Hepatocyte (in vitro differentiated cells): ENCODE data around the gene NCOR1. TPM values are rescaled to one million over a fixed set of nuclear protein-coding genes. Genes with fewer than 3 reads are reported as not detected.

Source experiments
- DNase-seq: peaks from one replicate; pipeline ENCODE4 v3.0.0-alpha.2; 2016; ENCODE audit warnings: low spot score
- H2AFZ ChIP-seq: fragments of 200-600 bp; sonication (generic); 2 replicates; pipeline ENCODE4 v1.6.0; 2016; ENCODE audit warnings: antibody characterized with exemption, mild to moderate bottlenecking
- H3K27ac ChIP-seq: fragments of 200-600 bp; sonication (generic); 2 replicates; pipeline ENCODE4 v1.5.1; 2016; ENCODE audit warnings: mild to moderate bottlenecking
- H3K27me3 ChIP-seq: fragments of 200-600 bp; sonication (generic); 2 replicates; pipeline ENCODE4 v1.6.1; 2016
- H3K36me3 ChIP-seq: fragments of 200-600 bp; sonication (generic); replicated peaks from 2 replicates; pipeline ENCODE4 v1.5.1; 2016; ENCODE audit warnings: low read depth; ENCODE audit not compliant: insufficient read depth
- H3K4me1 ChIP-seq: fragments of 200-600 bp; sonication (generic); 2 replicates; pipeline ENCODE4 v1.5.1; 2016; ENCODE audit warnings: mild to moderate bottlenecking, moderate library complexity; ENCODE audit not compliant: insufficient read depth
- H3K4me2 ChIP-seq: fragments of 200-600 bp; sonication (generic); 2 replicates; pipeline ENCODE4 v1.6.0; 2016
- H3K4me3 ChIP-seq: fragments of 200-600 bp; sonication (generic); 2 replicates; pipeline ENCODE4 v1.5.1; 2016; ENCODE audit warnings: mild to moderate bottlenecking
- H3K79me2 ChIP-seq: fragments of 200-600 bp; sonication (generic); 2 replicates; pipeline ENCODE4 v1.6.0; 2017; ENCODE audit warnings: mild to moderate bottlenecking
- H3K9me2 ChIP-seq: fragments of 200-600 bp; sonication (generic); replicated peaks from 2 replicates; pipeline ENCODE4 v1.6.0; 2017; ENCODE audit warnings: mild to moderate bottlenecking; ENCODE audit not compliant: insufficient read depth
- H3K9me3 ChIP-seq: fragments of 200-600 bp; sonication (generic); 2 replicates; pipeline ENCODE4 v1.5.1; 2016; ENCODE audit warnings: low read depth, mild to moderate bottlenecking
- H4K20me1 ChIP-seq: fragments of 200-600 bp; sonication (generic); 2 replicates; pipeline ENCODE4 v1.6.0; 2016; ENCODE audit warnings: mild to moderate bottlenecking; ENCODE audit not compliant: insufficient read depth, poor library complexity, severe bottlenecking
- CTCF ChIP-seq: fragments of 200-600 bp; sonication (generic); IDR thresholded peaks from 2 replicates; pipeline ENCODE4 v1.5.1; 2016; ENCODE audit warnings: antibody characterized with exemption, mild to moderate bottlenecking; ENCODE audit not compliant: poor library complexity
- EZH2 ChIP-seq: fragments of 200-600 bp; sonication (generic); IDR thresholded peaks from 2 replicates; pipeline ENCODE4 v1.6.1; 2016; ENCODE audit warnings: antibody characterized with exemption, mild to moderate bottlenecking, borderline replicate concordance
- EZH2phosphoT487 ChIP-seq: fragments of 200-600 bp; sonication (generic); IDR thresholded peaks from one replicate; pipeline ENCODE4 v1.6.1; 2018; ENCODE audit warnings: antibody characterized with exemption, mild to moderate bottlenecking, low read depth, moderate library complexity; ENCODE audit not compliant: unreplicated experiment, severe bottlenecking
- WGBS: methylation state at CpG from one replicate; pipeline ENCODE4 v1.1.6; 2016; ENCODE audit warnings: low lambda C conversion rate; ENCODE audit errors: missing lambda C conversion rate; 5-methylcytosine and 5-hydroxymethylcytosine counted together
- polyA plus RNA-seq: library from polyadenylated mRNA; unstranded; fragments of >200 nt; fragmentation: Nextera tagmentation; extraction: Ambion mirVana; gene quantifications from 2 replicates; pipeline ENCODE4 v1.2.1, GENCODE V29; 2016
- total RNA-seq: library from RNA; depleted of rRNA; stranded (reverse); fragments of >200 nt; gene quantifications from 2 replicates; pipeline ENCODE4 v1.2.3, GENCODE V29; 2014

The NCOR1 gene
- total and polyA plus RNA-seq, 2 experiments from 2014 or later, result 73.7 to 117 TPM

GRCh38 chr17:15999141-15999973 lies 216.0 kb downstream of the NCOR1 start, which contains the start of the genes TTC19 and ZSWIM7:
Gene TTC19, plus strand, starts transcription at chr17:15999824. Its CDS starts 25 bp downstream, at chr17:15999849.
Gene ZSWIM7, minus strand, starts transcription at chr17:15999704. Its CDS starts 110 bp downstream, at chr17:15999594.
- Histone ChIP-seq H3K9me3 (peaks cover 8% of the 10 kb centered on the region), H3K27me3 (no peaks in the 10 kb centered on the region), H3K27ac (peak within 1 kb of the TSS; percentile 97), H2AFZ (peak within 1 kb of the TSS; percentile 94), H3K36me3 (peaks cover 5% of the 10 kb centered on the region), H3K4me3 (peak within 1 kb of the TSS; percentile 83), H3K4me2 (peak within 1 kb of the TSS; percentile 85), H3K9me2 (no peaks in the 10 kb centered on the region), H3K4me1 (no peaks in the 10 kb centered on the region), H4K20me1 (peaks cover 10% of the 10 kb centered on the region), H3K79me2 (peaks cover 53% of the 10 kb centered on the region)
- under 1% methylated on average over 87 of the region's 91 CpGs for WGBS
- no peak for TF ChIP-seq EZH2
- no peak for TF ChIP-seq CTCF
- TF ChIP-seq EZH2phosphoT487, result no peak
- peak; percentile 97 for DNase-seq

- 84% methylated on average over 4 of the region's 4 CpGs for WGBS
- no peak for DNase-seq
- Histone ChIP-seq H3K4me1 (no peaks in the 10 kb centered on the region), H3K36me3 (peaks cover 5% of the 10 kb centered on the region), H3K9me3 (peaks cover 8% of the 10 kb centered on the region), H3K27me3 (no peaks in the 10 kb centered on the region), H3K4me3 (no peak overlapping the region), H2AFZ (no peak overlapping the region), H3K27ac (peak overlapping the region; percentile 11), H4K20me1 (peaks cover 10% of the 10 kb centered on the region), H3K4me2 (peak overlapping the region; percentile 85), H3K79me2 (peaks cover 50% of the 10 kb centered on the region), H3K9me2 (no peaks in the 10 kb centered on the region)
- TF ChIP-seq EZH2phosphoT487, result no peak
- TF ChIP-seq EZH2, result no peak
- TF ChIP-seq CTCF, result no peak
Observed at GRCh38 chr17:15998031-15998562, 217.2 kb downstream of the NCOR1 start.

GRCh38 chr17:15996322-15996721 lies 219.0 kb downstream of the NCOR1 start:
- Histone ChIP-seq H3K79me2 (peaks cover 33% of the 10 kb centered on the region), H3K4me1 (no peaks in the 10 kb centered on the region), H3K27ac (no peak overlapping the region), H4K20me1 (peaks cover 10% of the 10 kb centered on the region), H3K9me2 (no peaks in the 10 kb centered on the region), H2AFZ (no peak overlapping the region), H3K4me2 (no peak overlapping the region), H3K9me3 (no peaks in the 10 kb centered on the region), H3K4me3 (no peak overlapping the region), H3K27me3 (no peaks in the 10 kb centered on the region), H3K36me3 (no peaks in the 10 kb centered on the region)
- WGBS, result 81% methylated on average over 6 of the region's 6 CpGs
- no peak for TF ChIP-seq EZH2
- TF ChIP-seq CTCF, result no peak
- no peak for TF ChIP-seq EZH2phosphoT487
- DNase-seq, result no peak
